ENCODE data around the gene OTOL1. TPM values are rescaled to one million over a fixed set of nuclear protein-coding genes. Genes with fewer than 3 reads are reported as not detected.

OTOL1 gene
- 0.07 TPM in 1 of 2 replicates, not detected in the other for total RNA-seq
- not detected in 2 replicates for polyA plus RNA-seq

DNA sequence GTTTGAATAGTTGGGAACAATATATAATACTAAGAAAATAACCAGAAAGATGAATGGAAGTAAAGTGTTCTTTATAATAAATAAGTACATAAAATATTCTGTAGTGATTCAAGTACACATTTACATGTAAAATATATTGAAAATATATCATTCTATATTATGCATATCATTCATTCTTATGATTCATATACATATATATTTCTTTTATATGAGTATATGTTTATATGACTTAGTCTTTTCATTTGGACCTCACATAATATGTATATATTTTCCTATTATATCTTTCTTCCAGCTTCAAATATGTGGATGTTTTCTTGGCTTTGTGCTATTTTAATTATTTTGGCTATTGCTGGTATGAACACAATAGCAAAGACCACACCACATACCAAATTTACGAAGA lies at the start of gene OTOL1:
Gene OTOL1, plus strand, starts transcription at position 301 of the 400 bp plus-strand sequence. Its CDS starts 0 bp downstream, at position 301.
- no peaks in the 10 kb centered on the region for H3K27me3 ChIP-seq
- no peaks in the 10 kb centered on the region for H3K36me3 ChIP-seq
- H3K27ac ChIP-seq = no peak within 1 kb of the TSS
- H3K9me3 ChIP-seq (ENCODE audit: low read depth) = no peaks in the 10 kb centered on the region
- TF ChIP-seq, protein P1, sequence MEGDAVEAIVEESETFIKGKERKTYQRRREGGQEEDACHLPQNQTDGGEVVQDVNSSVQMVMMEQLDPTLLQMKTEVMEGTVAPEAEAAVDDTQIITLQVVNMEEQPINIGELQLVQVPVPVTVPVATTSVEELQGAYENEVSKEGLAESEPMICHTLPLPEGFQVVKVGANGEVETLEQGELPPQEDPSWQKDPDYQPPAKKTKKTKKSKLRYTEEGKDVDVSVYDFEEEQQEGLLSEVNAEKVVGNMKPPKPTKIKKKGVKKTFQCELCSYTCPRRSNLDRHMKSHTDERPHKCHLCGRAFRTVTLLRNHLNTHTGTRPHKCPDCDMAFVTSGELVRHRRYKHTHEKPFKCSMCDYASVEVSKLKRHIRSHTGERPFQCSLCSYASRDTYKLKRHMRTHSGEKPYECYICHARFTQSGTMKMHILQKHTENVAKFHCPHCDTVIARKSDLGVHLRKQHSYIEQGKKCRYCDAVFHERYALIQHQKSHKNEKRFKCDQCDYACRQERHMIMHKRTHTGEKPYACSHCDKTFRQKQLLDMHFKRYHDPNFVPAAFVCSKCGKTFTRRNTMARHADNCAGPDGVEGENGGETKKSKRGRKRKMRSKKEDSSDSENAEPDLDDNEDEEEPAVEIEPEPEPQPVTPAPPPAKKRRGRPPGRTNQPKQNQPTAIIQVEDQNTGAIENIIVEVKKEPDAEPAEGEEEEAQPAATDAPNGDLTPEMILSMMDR (IDR thresholded peaks at IDR 0.05; ENCODE audit: low read depth, low read length) = no peak
- H3K4me1 ChIP-seq (ENCODE audit: low read depth) = no peaks in the 10 kb centered on the region
- H3K4me3 ChIP-seq = no peak within 1 kb of the TSS
- DNase-seq (ENCODE audit: low read depth in 1 of 2, low spot score in 1 of 2) = no peak

DNA sequence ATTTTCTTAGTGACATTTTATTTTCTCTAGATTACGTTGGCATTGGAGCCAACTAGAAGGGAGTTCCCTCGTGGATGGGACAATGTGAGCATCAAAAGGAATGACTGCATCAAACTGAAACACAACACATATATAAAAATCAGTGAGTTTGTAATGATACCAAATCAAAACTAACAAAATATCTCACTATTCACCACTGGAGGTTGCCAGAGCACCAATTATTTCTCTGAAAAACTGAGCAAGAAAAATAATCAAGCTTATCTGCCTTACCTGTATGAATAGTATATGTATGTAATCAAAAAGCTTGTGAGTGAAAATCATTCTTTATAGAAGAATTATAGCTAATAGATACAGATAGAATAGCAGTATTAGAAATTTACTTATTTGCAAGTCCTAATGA lies 46.8 kb upstream of the OTOL1 start:
- no peak overlapping the region for H3K4me3 ChIP-seq

DNA sequence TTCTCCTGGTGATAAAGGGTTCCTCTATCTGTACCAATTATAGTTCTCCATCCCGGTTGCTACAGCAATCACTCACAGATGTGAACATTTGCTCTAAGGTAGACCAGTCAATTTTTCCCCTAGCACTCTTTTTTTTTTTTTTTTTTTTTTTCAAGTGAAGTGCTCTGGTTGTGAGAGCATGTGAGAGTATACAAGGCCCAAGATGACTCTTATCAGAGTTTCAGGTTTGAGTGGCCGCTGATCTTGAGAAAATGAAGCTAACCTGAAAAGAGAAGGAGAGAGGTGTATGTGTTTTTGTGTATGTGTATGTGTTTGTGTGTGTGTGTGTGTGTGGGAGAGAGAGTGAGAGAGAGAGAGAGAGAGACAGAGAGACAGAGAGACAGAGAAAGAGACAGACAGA lies 44.4 kb upstream of the OTOL1 start:
- Histone ChIP-seq H3K4me1 (ENCODE audit: low read depth) (no peaks in the 10 kb centered on the region), H3K36me3 (no peaks in the 10 kb centered on the region), H3K4me3 (no peak overlapping the region), H3K27ac (no peak overlapping the region), H3K27me3 (no peaks in the 10 kb centered on the region), H3K9me3 (ENCODE audit: low read depth) (no peaks in the 10 kb centered on the region)
- TF ChIP-seq, protein P1 (IDR thresholded peaks at IDR 0.05; ENCODE audit: low read depth, low read length) = no peak
- no peak for DNase-seq (ENCODE audit: low read depth in 1 of 2, low spot score in 1 of 2)

More for the DNA sequence above, 46.8 kb upstream of the OTOL1 start:
- no peaks in the 10 kb centered on the region for H3K27me3 ChIP-seq
- no peaks in the 10 kb centered on the region for H3K36me3 ChIP-seq
- DNase-seq (ENCODE audit: low read depth in 1 of 2, low spot score in 1 of 2) = no peak
- H3K9me3 ChIP-seq (ENCODE audit: low read depth) = no peaks in the 10 kb centered on the region
- H3K4me1 ChIP-seq (ENCODE audit: low read depth) = no peaks in the 10 kb centered on the region
- TF ChIP-seq, protein P1 (IDR thresholded peaks at IDR 0.05; ENCODE audit: low read depth, low read length) = no peak
- no peak overlapping the region for H3K27ac ChIP-seq

DNA sequence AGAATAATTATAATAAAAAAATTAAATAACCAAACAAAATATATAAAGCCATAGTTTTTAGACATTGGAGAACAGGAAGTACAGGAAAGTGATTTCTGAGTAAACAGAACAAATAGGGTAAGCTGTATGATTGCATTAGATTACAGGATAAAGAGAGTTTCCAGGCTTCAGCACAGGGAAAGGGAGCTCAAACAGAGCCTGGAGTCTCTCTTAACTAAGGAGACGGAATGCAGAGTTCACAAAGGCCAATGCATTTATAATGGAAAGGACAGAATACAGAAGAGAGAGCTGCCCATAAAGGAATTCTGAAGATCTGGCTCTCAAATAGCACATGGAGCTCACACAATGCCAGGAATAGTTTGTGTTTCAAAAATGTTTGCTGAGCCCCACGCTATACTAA lies 42.0 kb upstream of the OTOL1 start:
- DNase-seq (ENCODE audit: low read depth in 1 of 2, low spot score in 1 of 2) = peak in 1 of 2 donors; percentile 20
- TF ChIP-seq, protein P1 (IDR thresholded peaks at IDR 0.05; ENCODE audit: low read depth, low read length) = no peak
- Histone ChIP-seq H3K27me3 (no peaks in the 10 kb centered on the region), H3K4me3 (no peak overlapping the region), H3K27ac (no peak overlapping the region), H3K9me3 (ENCODE audit: low read depth) (no peaks in the 10 kb centered on the region), H3K36me3 (no peaks in the 10 kb centered on the region), H3K4me1 (ENCODE audit: low read depth) (no peaks in the 10 kb centered on the region)

DNA sequence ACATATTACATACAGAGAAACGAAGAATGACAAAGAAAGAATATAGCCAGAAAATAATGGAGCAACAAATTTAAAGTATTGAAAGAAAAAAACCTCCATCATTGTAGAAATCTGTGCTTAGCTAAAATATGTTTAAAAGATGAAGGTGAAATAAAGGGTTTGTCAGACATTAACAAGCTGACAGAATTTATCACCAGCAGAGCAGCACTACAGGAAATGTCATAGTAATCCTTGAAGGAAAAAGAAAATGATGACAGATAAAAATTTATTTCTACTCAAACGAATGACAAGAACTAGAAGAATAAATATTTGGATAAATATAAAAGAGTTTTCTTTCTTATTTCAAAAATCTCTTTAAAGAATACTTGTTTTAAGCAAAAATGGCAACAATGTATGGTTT lies 40.6 kb upstream of the OTOL1 start:
- Histone ChIP-seq H3K27ac (no peak overlapping the region), H3K4me3 (no peak overlapping the region), H3K36me3 (no peaks in the 10 kb centered on the region), H3K9me3 (ENCODE audit: low read depth) (no peaks in the 10 kb centered on the region), H3K4me1 (ENCODE audit: low read depth) (no peaks in the 10 kb centered on the region), H3K27me3 (no peaks in the 10 kb centered on the region)
- DNase-seq (ENCODE audit: low read depth in 1 of 2, low spot score in 1 of 2) = no peak
- TF ChIP-seq, protein P1 (IDR thresholded peaks at IDR 0.05; ENCODE audit: low read depth, low read length) = no peak

DNA sequence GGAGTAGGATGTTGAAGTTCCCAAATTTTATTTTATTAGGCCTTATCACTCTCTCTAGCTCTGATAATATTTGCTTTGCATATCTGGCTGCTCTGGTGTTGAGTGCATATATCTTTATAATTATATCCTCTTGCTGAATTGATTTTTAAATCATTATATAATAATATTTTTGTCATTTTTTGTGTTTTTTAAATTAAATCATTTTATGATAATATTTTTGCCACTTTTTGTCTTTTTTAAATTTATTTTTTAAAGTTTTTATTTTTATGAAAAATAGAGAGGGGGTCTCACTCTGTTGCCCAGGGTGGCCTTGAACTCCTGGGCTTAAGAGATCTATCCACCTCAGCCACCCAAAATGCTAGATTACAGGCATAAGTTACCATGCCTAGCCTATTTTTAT lies 34.5 kb upstream of the OTOL1 start:
- no peaks in the 10 kb centered on the region for H3K9me3 ChIP-seq (ENCODE audit: low read depth)

More for the DNA sequence above, 34.5 kb upstream of the OTOL1 start:
- TF ChIP-seq, protein P1 (IDR thresholded peaks at IDR 0.05; ENCODE audit: low read depth, low read length) = no peak
- H3K27ac ChIP-seq = no peak overlapping the region
- no peaks in the 10 kb centered on the region for H3K36me3 ChIP-seq
- no peak for DNase-seq (ENCODE audit: low read depth in 1 of 2, low spot score in 1 of 2)
- H3K4me3 ChIP-seq = no peak overlapping the region
- H3K27me3 ChIP-seq = no peaks in the 10 kb centered on the region
- no peaks in the 10 kb centered on the region for H3K4me1 ChIP-seq (ENCODE audit: low read depth)

Measured in cardiac muscle cell (in vitro differentiated cells and primary cell).